GM12878 (cell line): Measurements from ENCODE around the gene TRPM1. TPM values are rescaled to one million over a fixed set of nuclear protein-coding genes. Genes with fewer than 3 reads are reported as not detected.

ENCODE experiments used
- ATAC-seq: fragments of 200-7000 bp; cut with Tn5 transposase; 3 replicates; pipeline ENCODE4 v1.9.1; 2020; ENCODE audit warnings: mild to moderate bottlenecking, moderate library complexity
- BruUV-seq: library from RNA; stranded (reverse); fragments of 400-500 nt; replicated peaks from 2 replicates; lab custom pipeline; 2021; lab: Mats Ljungman, UMichigan
- CTCF ChIA-PET: fragments of 300-600 bp; sonication (Branson Sonifier 250); formaldehyde crosslinking; extraction: SDS; loops from one replicate; lab custom pipeline; 2021; ENCODE audit warnings: inconsistent platforms; lab: Yijun Ruan, JAX
- POLR2A ChIA-PET: fragments of 350-600 bp; formaldehyde crosslinking; extraction: SDS; loops from one replicate; lab custom pipeline; 2021; ENCODE audit warnings: inconsistent platforms; lab: Charles Lee
- RAD21 ChIA-PET: fragments of 300-600 bp; sonication (Branson Sonifier 250); formaldehyde crosslinking; loops from one replicate; lab custom pipeline; 2023; ENCODE audit warnings: antibody characterized with exemption; ENCODE audit not compliant: unreplicated experiment; lab: Charles Lee
- SMC1A ChIA-PET: fragments of 300-600 bp; sonication (Branson Sonifier 250); formaldehyde crosslinking; loops from one replicate; lab custom pipeline; 2023; ENCODE audit not compliant: unreplicated experiment, uncharacterized antibody; lab: Charles Lee
- DNase-seq: peaks from one replicate; pipeline ENCODE4 v3.0.0-alpha.2; 2011; ENCODE audit warnings: low read depth, low spot score
- FAIRE-seq: peaks from 3 replicates; lab custom pipeline; 2011; peaks lifted over from hg19 to GRCh38; lab: Jason Lieb, UNC
- H2AFZ ChIP-seq: 2 replicates; pipeline ENCODE4 v1.6.0; 2011; ENCODE audit warnings: low read depth, low read length, control low read depth; ENCODE audit not compliant: control insufficient read depth
- H3K27ac ChIP-seq: 2 replicates; pipeline ENCODE4 v1.5.1; 2011; ENCODE audit warnings: control low read depth; ENCODE audit not compliant: control insufficient read depth, insufficient read depth
- H3K27me3 ChIP-seq, 2 experiments: replicated peaks in 1 of 2; 2 replicates each; pipeline versions ENCODE4 v1.6.0 to v1.6.1; 2011; ENCODE audit warnings: low read length in 1 of 2; ENCODE audit not compliant: control insufficient read depth in 2 of 2, insufficient read depth in 2 of 2
- H3K36me3 ChIP-seq, 2 experiments: 2 replicates each; pipeline ENCODE4 v1.5.1; 2011; ENCODE audit warnings: low read length in 1 of 2; ENCODE audit not compliant: control insufficient read depth in 2 of 2, insufficient read depth in 2 of 2
- H3K4me1 ChIP-seq: 2 replicates; pipeline ENCODE4 v1.6.1; 2011; ENCODE audit warnings: mild to moderate bottlenecking, low read length, moderate library complexity, mixed read lengths; ENCODE audit not compliant: control insufficient read depth, insufficient read depth
- H3K4me2 ChIP-seq: 2 replicates; pipeline ENCODE4 v1.6.0; 2011; ENCODE audit warnings: control low read depth; ENCODE audit not compliant: control insufficient read depth, insufficient read depth
- H3K4me3 ChIP-seq: fragments of 200-600 bp; sonication (generic); 2 replicates; pipeline ENCODE4 v1.5.1; 2016
- H3K79me2 ChIP-seq: 2 replicates; pipeline ENCODE4 v1.6.0; 2011; ENCODE audit warnings: low read length; ENCODE audit not compliant: control insufficient read depth, insufficient read depth
- H3K9ac ChIP-seq: 2 replicates; pipeline ENCODE4 v1.8.0; 2011; ENCODE audit warnings: low read length, control low read depth, mixed read lengths; ENCODE audit not compliant: control insufficient read depth, insufficient read depth
- H3K9me3 ChIP-seq: replicated peaks from 3 replicates; pipeline ENCODE4 v1.5.1; 2011; ENCODE audit warnings: mild to moderate bottlenecking, low read length; ENCODE audit not compliant: control insufficient read depth, insufficient read depth
- H4K20me1 ChIP-seq: 2 replicates; pipeline ENCODE4 v1.6.0; 2011; ENCODE audit not compliant: control insufficient read depth, insufficient read depth
- BACH1 ChIP-seq: fragments of 450-650 bp; IDR thresholded peaks from 2 replicates; pipeline ENCODE4 v1.6.1; 2017; ENCODE audit warnings: mild to moderate bottlenecking, borderline replicate concordance
- BCL3 ChIP-seq: IDR thresholded peaks from 2 replicates; pipeline ENCODE4 v1.6.1; 2011; ENCODE audit warnings: borderline replicate concordance, low read depth, mild to moderate bottlenecking, moderate library complexity, low read length; ENCODE audit not compliant: insufficient read depth, poor library complexity, severe bottlenecking
- CHD1 ChIP-seq: IDR thresholded peaks from 2 replicates; pipeline ENCODE4 v1.6.1; 2012; ENCODE audit warnings: low read depth, low read length, improper control_type of control experiment
- CUX1 ChIP-seq: IDR thresholded peaks from 2 replicates; pipeline ENCODE4 v1.6.1; 2012; ENCODE audit warnings: improper control_type of control experiment, low read depth, low read length; ENCODE audit not compliant: insufficient replicate concordance
- JUNB ChIP-seq: IDR thresholded peaks from 2 replicates; pipeline ENCODE4 v1.6.1; 2016; ENCODE audit warnings: antibody characterized with exemption, mild to moderate bottlenecking
- JUND ChIP-seq: IDR thresholded peaks from 2 replicates; pipeline ENCODE4 v1.6.1; 2012; ENCODE audit warnings: low read depth, mild to moderate bottlenecking, low read length, improper control_type of control experiment, moderate library complexity
- LARP7 ChIP-seq: fragments of 450-650 bp; IDR thresholded peaks from 2 replicates; pipeline ENCODE4 v1.6.1; 2017; ENCODE audit warnings: mild to moderate bottlenecking
- NR2F1 ChIP-seq: fragments of 450-650 bp; conservative IDR thresholded peaks from 2 replicates; pipeline ENCODE4 v1.6.1; 2017; ENCODE audit warnings: mild to moderate bottlenecking
- NRF1 ChIP-seq: conservative IDR thresholded peaks from 2 replicates; pipeline ENCODE4 v1.6.1; 2011; ENCODE audit warnings: mild to moderate bottlenecking, low read depth, low read length, improper control_type of control experiment
- POU2F2 ChIP-seq: IDR thresholded peaks from 3 replicates; pipeline ENCODE4 v1.6.1; 2011; ENCODE audit warnings: low read depth, mild to moderate bottlenecking, low read length, borderline replicate concordance
- RCOR1 ChIP-seq: conservative IDR thresholded peaks from 2 replicates; pipeline ENCODE4 v1.6.1; 2012; ENCODE audit warnings: low read depth, low read length, improper control_type of control experiment
- RFX5 ChIP-seq: IDR thresholded peaks from 2 replicates; pipeline ENCODE4 v1.6.1; 2011; ENCODE audit warnings: low read depth, low read length, improper control_type of control experiment
- TCF7 ChIP-seq: IDR thresholded peaks from 2 replicates; pipeline ENCODE4 v1.6.1; 2014; ENCODE audit warnings: antibody characterized with exemption, borderline replicate concordance
- USF1 ChIP-seq: IDR thresholded peaks from 2 replicates; pipeline ENCODE4 v1.6.1; 2011; ENCODE audit warnings: borderline replicate concordance, low read depth, mild to moderate bottlenecking, moderate library complexity, mixed read lengths, low read length; ENCODE audit not compliant: insufficient read depth; ENCODE audit errors: extremely low read length
- ZNF207 ChIP-seq: fragments of 450-650 bp; IDR thresholded peaks from 2 replicates; pipeline ENCODE4 v1.6.1; 2014; ENCODE audit warnings: antibody characterized with exemption, mild to moderate bottlenecking, borderline replicate concordance
- ZNF217 ChIP-seq: fragments of 450-650 bp; IDR thresholded peaks from 2 replicates; pipeline ENCODE4 v1.6.1; 2017; ENCODE audit warnings: antibody characterized with exemption, mild to moderate bottlenecking
- WGBS: methylation state at CpG from one replicate; pipeline ENCODE4 v1.1.6; 2016; ENCODE audit warnings: low lambda C conversion rate; ENCODE audit not compliant: insufficient replicate concordance, insufficient coverage; ENCODE audit errors: missing lambda C conversion rate; 5-methylcytosine and 5-hydroxymethylcytosine counted together
- in situ Hi-C: fragments of 300-500 bp; cut with MboI; formaldehyde crosslinking; loops from 9 replicates; pipeline ENCODE4 v1.14.3; 2018; ENCODE audit warnings: mixed read lengths
- intact Hi-C: fragments of 100-400 bp; cut with micrococcal nuclease; formaldehyde crosslinking; loops from one replicate; pipeline ENCODE4 v1.14.2; 2022; ENCODE audit not compliant: unreplicated experiment
- polyA plus RNA-seq, 11 experiments: library from polyadenylated mRNA; depleted of rRNA in 4 of 11; unstranded in 6 of 11; stranded (reverse) in 5 of 11; fragments of >200 nt; fragmentation: Nextera tagmentation in 4 of 11; fragmentation: Illumina TruSeq in 1 of 11; extraction: Ambion mirVana in 4 of 11; extraction: Trizol in 1 of 11; gene quantifications; 1 replicate in 1 of 11; 2 replicates in 10 of 11; pipeline versions ENCODE4 v1.2.1 to v1.2.3, GENCODE V29; 2011 to 2016; ENCODE audit warnings: inconsistent platforms in 2 of 11, missing spikeins in 2 of 11, low read depth in 1 of 11
- total RNA-seq, 4 experiments: library from RNA; depleted of rRNA in 3 of 4; stranded (reverse); fragments of >200 nt in 3 of 4; fragmentation: Illumina TruSeq in 1 of 4; extraction: Trizol in 1 of 4; gene quantifications; 2 replicates each; pipeline versions ENCODE4 v1.2.1 to v1.2.3, GENCODE V29; 2013 to 2021

Gene TRPM1
- total and polyA plus RNA-seq, 10 of the 15 experiments (the other 5 are each of a cell fraction or from before 2014, with no cell fraction given), result 0.01 to 0.10 (median 0.05) TPM; not detected in 4

GRCh38 chr15:31084176-31084575 is 17.3 kb downstream of the TRPM1 start:
- no peak overlapping the region for H2AFZ ChIP-seq
- intact Hi-C loops, result no loop called here
- no TSS peak for BruUV-seq
- no peaks in the 10 kb centered on the region for H3K36me3 ChIP-seq
- CTCF ChIA-PET, result interaction anchor here (2.0 kb wide), 1 partner anchor 45 kb away, joined by 6 read pairs; no protein-coding TSS in a partner anchor
- H3K27me3 ChIP-seq, result no peaks in the 10 kb centered on the region
- no peaks in the 10 kb centered on the region; the same call in 2 of the 3 replicates for H3K9me3 ChIP-seq
- H3K27ac ChIP-seq, result no peak overlapping the region
- DNase-seq, result no peak
- POLR2A ChIA-PET, result no interaction called here
- SMC1A ChIA-PET, result interaction anchor here (0.9 kb wide), 1 partner anchor 45 kb away, joined by 3 read pairs; no protein-coding TSS in a partner anchor
- 71% methylated on average over 6 of the region's 6 CpGs for WGBS
- no peak overlapping the region for H3K9ac ChIP-seq
- no peak for ATAC-seq
- no peak overlapping the region for H3K4me2 ChIP-seq
- in situ Hi-C loops, result no loop called here
- peaks cover 10% of the 10 kb centered on the region for H3K4me1 ChIP-seq
- H4K20me1 ChIP-seq, result no peaks in the 10 kb centered on the region; the same call in 1 of the 2 replicates
- H3K4me3 ChIP-seq, result no peak overlapping the region
- no peaks in the 10 kb centered on the region for H3K79me2 ChIP-seq
- TF ChIP-seq LARP7 (no peak), NRF1 (no peak), JUND (no peak), RFX5 (no peak), RCOR1 (no peak), NR2F1 (no peak), ZNF207 (no peak), CUX1 (no peak), CHD1 (no peak), POU2F2 (no peak), ZNF217 (no peak), TCF7 (no peak), BCL3 (no peak), USF1 (no peak), BACH1 (no peak), JUNB (no peak)
- RAD21 ChIA-PET, result no interaction called here
- no peak for FAIRE-seq
